ENCODE results near the gene CDK2AP2.

- TF ChIP-seq CTCF (IDR thresholded peaks at IDR 0.05) (no peak), EZH2 (IDR thresholded peaks at IDR 0.05; ENCODE audit: borderline replicate concordance, insufficient read depth, low read depth, low read length, poor library complexity, severe bottlenecking) (no peak)
These were observed 39.6 kb downstream of the CDK2AP2 start for GRCh38 chr11:67468456-67468758.
